HepG2 (cell line): Measurements from ENCODE around the gene OSBPL2. TPM values are rescaled to one million over a fixed set of nuclear protein-coding genes. Genes with fewer than 3 reads are reported as not detected.

Source experiments
- ATAC-seq: fragments of 200-7000 bp; cut with Tn5 transposase; 3 replicates; pipeline ENCODE4 v1.9.1; 2020; ENCODE audit warnings: mild to moderate bottlenecking, moderate library complexity
- BruUV-seq: library from RNA; stranded (reverse); fragments of 400-500 nt; replicated peaks from 2 replicates; lab custom pipeline; 2021; lab: Mats Ljungman, UMichigan
- CTCF ChIA-PET: fragments of 300-600 bp; formaldehyde crosslinking; extraction: SDS; loops from one replicate; lab custom pipeline; 2021; ENCODE audit warnings: low total read pairs, inconsistent platforms, low intra/inter-chr PET ratio; lab: Yijun Ruan, JAX
- POLR2A ChIA-PET: fragments of 350-600 bp; sonication (Branson Sonifier 250); formaldehyde crosslinking; loops from one replicate; lab custom pipeline; 2020; ENCODE audit warnings: antibody characterized with exemption, inconsistent platforms; lab: Yijun Ruan, JAX
- DNase-seq: peaks from one replicate; pipeline ENCODE4 v3.0.0-alpha.2; 2015; ENCODE audit warnings: low spot score
- FAIRE-seq: peaks from 3 replicates; lab custom pipeline; 2011; peaks lifted over from hg19 to GRCh38; lab: Jason Lieb, UNC
- H2AFZ ChIP-seq: one replicate; pipeline ENCODE4 v1.6.1; 2011; ENCODE audit warnings: low read length, inconsistent platforms
- H3K27ac ChIP-seq: fragments of 300-600 bp; 3 replicates; pipeline ENCODE4 v1.8.0; 2011; ENCODE audit warnings: mixed run types, mild to moderate bottlenecking, mixed read lengths, low read length, inconsistent platforms; ENCODE audit not compliant: insufficient read depth; ENCODE audit errors: extremely low read length
- H3K27me3 ChIP-seq, 2 experiments: fragments of 200-600 bp in 1 of 2; 2 replicates in 1 of 2; 3 replicates in 1 of 2; pipeline versions ENCODE4 v1.6.0 to v1.8.0; 2011; ENCODE audit warnings: low read length in 2 of 2, mild to moderate bottlenecking in 2 of 2, moderate library complexity in 2 of 2, inconsistent platforms in 1 of 2; ENCODE audit not compliant: insufficient read depth in 2 of 2, control insufficient read depth in 1 of 2
- H3K36me3 ChIP-seq, 2 experiments: fragments of 200-600 bp in 1 of 2; replicated peaks in 1 of 2; 2 replicates in 1 of 2; 3 replicates in 1 of 2; pipeline versions ENCODE4 v1.5.1 to v1.8.0; 2011; ENCODE audit warnings: low read length in 2 of 2, inconsistent platforms in 1 of 2; ENCODE audit not compliant: insufficient read depth in 2 of 2, control insufficient read depth in 1 of 2
- H3K4me1 ChIP-seq: 2 replicates; pipeline ENCODE4 v1.5.1; 2012; ENCODE audit warnings: low read length, inconsistent platforms; ENCODE audit not compliant: insufficient read depth
- H3K4me2 ChIP-seq: 2 replicates; pipeline ENCODE4 v1.6.0; 2011; ENCODE audit warnings: low read depth, low read length, inconsistent platforms
- H3K4me3 ChIP-seq, 3 experiments: fragments of 200-600 bp in 1 of 3; sonication (generic), shearing (Covaris generic) in 1 of 3; replicated peaks in 1 of 3; 2 replicates each; pipeline ENCODE4 v1.5.1; 2011 to 2016; ENCODE audit warnings: low read length in 3 of 3, inconsistent platforms in 2 of 3, low read depth in 2 of 3, mild to moderate bottlenecking in 2 of 3, control low read depth in 1 of 3, mixed read lengths in 1 of 3; ENCODE audit not compliant: insufficient read depth in 1 of 3
- H3K79me2 ChIP-seq: one replicate; pipeline ENCODE4 v1.6.1; 2011; ENCODE audit warnings: low read length, inconsistent platforms; ENCODE audit not compliant: insufficient read depth
- H3K9ac ChIP-seq: 2 replicates; pipeline ENCODE4 v1.6.0; 2011; ENCODE audit warnings: mild to moderate bottlenecking, low read depth, low read length, inconsistent platforms; ENCODE audit not compliant: insufficient read depth
- H3K9me3 ChIP-seq: 2 replicates; pipeline ENCODE4 v1.5.1; 2012; ENCODE audit warnings: mild to moderate bottlenecking, low read length
- H4K20me1 ChIP-seq: 2 replicates; pipeline ENCODE4 v1.6.0; 2011; ENCODE audit warnings: inconsistent platforms, mild to moderate bottlenecking, low read length, moderate library complexity; ENCODE audit not compliant: insufficient read depth
- AGO2 ChIP-seq: fragments of 200-400 bp; formaldehyde crosslinking; optimal IDR thresholded peaks from 2 replicates; pipeline ENCODE3; 2017; ENCODE audit warnings: mild to moderate bottlenecking, low read depth, low read length, moderate library complexity
- AKAP8 ChIP-seq: sonication (generic); formaldehyde crosslinking; IDR thresholded peaks from 2 replicates; pipeline ENCODE4 v1.5.1; 2020; ENCODE audit warnings: mild to moderate bottlenecking, missing genetic modification reagents
- CC2D1A ChIP-seq: sonication (generic); formaldehyde crosslinking; IDR thresholded peaks from 2 replicates; pipeline ENCODE4 v1.8.1; 2023; ENCODE audit warnings: mild to moderate bottlenecking, missing genetic modification reagents
- FOSL2 ChIP-seq: sonication (generic); formaldehyde crosslinking; IDR thresholded peaks from 2 replicates; pipeline ENCODE4 v1.4.0; 2020; ENCODE audit warnings: missing genetic modification reagents
- HOXA5 ChIP-seq: sonication (generic); formaldehyde crosslinking; IDR thresholded peaks from 2 replicates; pipeline ENCODE4 v1.4.0; 2020; ENCODE audit warnings: missing genetic modification reagents
- IKZF5 ChIP-seq: IDR thresholded peaks from 2 replicates; pipeline ENCODE4 v1.6.1; 2018; ENCODE audit warnings: missing genetic modification reagents, mild to moderate bottlenecking, missing compliant biosample characterization
- RBAK ChIP-seq: sonication (generic); formaldehyde crosslinking; IDR thresholded peaks from 2 replicates; pipeline ENCODE4 v1.5.1; 2020; ENCODE audit warnings: mild to moderate bottlenecking, missing genetic modification reagents
- TGIF2 ChIP-seq: IDR thresholded peaks from 2 replicates; pipeline ENCODE4 v1.6.1; 2016; ENCODE audit warnings: control low read depth, missing compliant biosample characterization
- ZC3H13 ChIP-seq: sonication (generic); formaldehyde crosslinking; IDR thresholded peaks from 2 replicates; pipeline ENCODE4 v1.8.1; 2023; ENCODE audit warnings: mild to moderate bottlenecking, missing genetic modification reagents, moderate library complexity
- ZNF260 ChIP-seq: sonication (generic); formaldehyde crosslinking; IDR thresholded peaks from 2 replicates; pipeline ENCODE4 v1.4.0; 2020; ENCODE audit warnings: missing genetic modification reagents, low read depth, mild to moderate bottlenecking, borderline replicate concordance
- ZNF280B ChIP-seq: sonication (generic); formaldehyde crosslinking; IDR thresholded peaks from 2 replicates; pipeline ENCODE4 v1.5.0; 2020; ENCODE audit warnings: missing genetic modification reagents, mild to moderate bottlenecking, borderline replicate concordance
- ZNF770 ChIP-seq: sonication (generic); formaldehyde crosslinking; IDR thresholded peaks from 2 replicates; pipeline ENCODE4 v1.5.0; 2020; ENCODE audit warnings: mild to moderate bottlenecking, missing genetic modification reagents
- ZNF776 ChIP-seq: sonication (generic); formaldehyde crosslinking; IDR thresholded peaks from 2 replicates; pipeline ENCODE4 v1.4.0; 2020; ENCODE audit warnings: mild to moderate bottlenecking, missing genetic modification reagents
- WGBS: methylation state at CpG from one replicate; pipeline ENCODE4 v1.1.6; 2017; ENCODE audit warnings: low lambda C conversion rate; 5-methylcytosine and 5-hydroxymethylcytosine counted together
- in situ Hi-C: cut with HindIII; loops from 2 replicates; pipeline ENCODE4 v1.10.0; 2017; ENCODE audit warnings: low pct_unique_long_range_greater_than_20kb; ENCODE audit not compliant: extremely low pct_ligation_motif_present
- intact Hi-C: fragments of 100-400 bp; cut with micrococcal nuclease; formaldehyde crosslinking; loops from one replicate; pipeline ENCODE4 v1.10.0; 2022; ENCODE audit not compliant: unreplicated experiment
- polyA plus RNA-seq, 8 experiments: library from polyadenylated mRNA; depleted of rRNA in 3 of 8; stranded (reverse) in 7 of 8; unstranded in 1 of 8; fragments of >200 nt; fragmentation: Illumina TruSeq in 4 of 8; extraction: Trizol in 4 of 8; gene quantifications; 2 replicates each; pipeline versions ENCODE4 v1.2.1 to v1.2.3, GENCODE V29; 2011 to 2016; ENCODE audit warnings: low read depth in 4 of 8, missing spikeins in 1 of 8, mixed read lengths in 1 of 8; ENCODE audit not compliant: insufficient read depth in 1 of 8
- total RNA-seq, 5 experiments: library from RNA; depleted of rRNA; stranded (reverse); fragments of >200 nt; fragmentation: Illumina TruSeq; extraction: Trizol; gene quantifications; 2 replicates each; pipeline ENCODE4 v1.2.3, GENCODE V29; 2016; ENCODE audit warnings: low read depth in 1 of 5
- TF ChIP-seq, protein P1 (sequence below): IDR thresholded peaks from 2 replicates; pipeline ENCODE4 v1.4.0; 2020; ENCODE audit warnings: mild to moderate bottlenecking, missing genetic modification reagents

OSBPL2 gene
- total and polyA plus RNA-seq, 2 of the 13 experiments (the other 11 are each of a cell fraction or from before 2014, with no cell fraction given): 18.5 to 37.4 TPM

- no peak overlapping the region for H3K4me2 ChIP-seq
- no peaks in the 10 kb centered on the region for H3K79me2 ChIP-seq
- H4K20me1 ChIP-seq: no peaks in the 10 kb centered on the region; the same call in 1 of the 2 replicates
- DNase-seq (no peak), ATAC-seq (no peak), FAIRE-seq (no peak)
- peaks cover 18% of the 10 kb centered on the region for H3K4me1 ChIP-seq
- in situ Hi-C loops: no loop called here
- POLR2A ChIA-PET: no interaction called here
- no peak overlapping the region for H3K27ac ChIP-seq
- peaks cover 7 to 15% of the 10 kb centered on the region in 2 experiments; a peak in 4 of 5 replicates for H3K27me3 ChIP-seq
- H3K9me3 ChIP-seq: no peaks in the 10 kb centered on the region
- intact Hi-C loops: no loop called here
- no peak overlapping the region for H3K9ac ChIP-seq
- WGBS: 93% methylated on average over 38 of the region's 38 CpGs
- no peak overlapping the region for H3K4me3 ChIP-seq
- BruUV-seq: no TSS peak
- H3K36me3 ChIP-seq: peaks cover 12 to 17% of the 10 kb centered on the region in 2 experiments; a peak in 3 of 5 replicates
- no peak overlapping the region for H2AFZ ChIP-seq
- CTCF ChIA-PET: no interaction called here
- TF ChIP-seq RBAK (CRISPR knock-in tag) (no peak), ZNF280B (0 out of 2 replicates have a peak, but pooled peaks have one; percentile 33), HOXA5 (CRISPR knock-in tag) (no peak), ZNF260 (CRISPR knock-in tag) (no peak), AKAP8 (CRISPR knock-in tag) (0 out of 2 replicates have a peak, but pooled peaks have one; percentile 39), IKZF5 (CRISPR knock-in tag) (no peak), ZC3H13 (CRISPR knock-in tag) (0 out of 2 replicates have a peak, but pooled peaks have one; percentile 40), TGIF2 (CRISPR knock-in tag) (no peak), AGO2 (peak; percentile 95), CC2D1A (CRISPR knock-in tag) (no peak), ZNF776 (CRISPR knock-in tag) (no peak), ZNF770 (CRISPR knock-in tag) (peak; percentile 64; the same call in 1 of the 2 replicates), FOSL2 (CRISPR knock-in tag) (no peak)
- TF ChIP-seq, protein P1, sequence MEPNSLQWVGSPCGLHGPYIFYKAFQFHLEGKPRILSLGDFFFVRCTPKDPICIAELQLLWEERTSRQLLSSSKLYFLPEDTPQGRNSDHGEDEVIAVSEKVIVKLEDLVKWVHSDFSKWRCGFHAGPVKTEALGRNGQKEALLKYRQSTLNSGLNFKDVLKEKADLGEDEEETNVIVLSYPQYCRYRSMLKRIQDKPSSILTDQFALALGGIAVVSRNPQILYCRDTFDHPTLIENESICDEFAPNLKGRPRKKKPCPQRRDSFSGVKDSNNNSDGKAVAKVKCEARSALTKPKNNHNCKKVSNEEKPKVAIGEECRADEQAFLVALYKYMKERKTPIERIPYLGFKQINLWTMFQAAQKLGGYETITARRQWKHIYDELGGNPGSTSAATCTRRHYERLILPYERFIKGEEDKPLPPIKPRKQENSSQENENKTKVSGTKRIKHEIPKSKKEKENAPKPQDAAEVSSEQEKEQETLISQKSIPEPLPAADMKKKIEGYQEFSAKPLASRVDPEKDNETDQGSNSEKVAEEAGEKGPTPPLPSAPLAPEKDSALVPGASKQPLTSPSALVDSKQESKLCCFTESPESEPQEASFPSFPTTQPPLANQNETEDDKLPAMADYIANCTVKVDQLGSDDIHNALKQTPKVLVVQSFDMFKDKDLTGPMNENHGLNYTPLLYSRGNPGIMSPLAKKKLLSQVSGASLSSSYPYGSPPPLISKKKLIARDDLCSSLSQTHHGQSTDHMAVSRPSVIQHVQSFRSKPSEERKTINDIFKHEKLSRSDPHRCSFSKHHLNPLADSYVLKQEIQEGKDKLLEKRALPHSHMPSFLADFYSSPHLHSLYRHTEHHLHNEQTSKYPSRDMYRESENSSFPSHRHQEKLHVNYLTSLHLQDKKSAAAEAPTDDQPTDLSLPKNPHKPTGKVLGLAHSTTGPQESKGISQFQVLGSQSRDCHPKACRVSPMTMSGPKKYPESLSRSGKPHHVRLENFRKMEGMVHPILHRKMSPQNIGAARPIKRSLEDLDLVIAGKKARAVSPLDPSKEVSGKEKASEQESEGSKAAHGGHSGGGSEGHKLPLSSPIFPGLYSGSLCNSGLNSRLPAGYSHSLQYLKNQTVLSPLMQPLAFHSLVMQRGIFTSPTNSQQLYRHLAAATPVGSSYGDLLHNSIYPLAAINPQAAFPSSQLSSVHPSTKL (CRISPR knock-in tag): no peak
Measured at GRCh38 chr20:62205618-62206387, 32.5 kb upstream of the OSBPL2 start.
